ENCODE data around the gene SLCO2B1.

Gene SLCO2B1

GRCh38 chr11:75238595-75239440 lies 87.9 kb downstream of the SLCO2B1 start:
- DNase-seq (ENCODE audit: low read depth): no peak
- TF ChIP-seq, protein P1, sequence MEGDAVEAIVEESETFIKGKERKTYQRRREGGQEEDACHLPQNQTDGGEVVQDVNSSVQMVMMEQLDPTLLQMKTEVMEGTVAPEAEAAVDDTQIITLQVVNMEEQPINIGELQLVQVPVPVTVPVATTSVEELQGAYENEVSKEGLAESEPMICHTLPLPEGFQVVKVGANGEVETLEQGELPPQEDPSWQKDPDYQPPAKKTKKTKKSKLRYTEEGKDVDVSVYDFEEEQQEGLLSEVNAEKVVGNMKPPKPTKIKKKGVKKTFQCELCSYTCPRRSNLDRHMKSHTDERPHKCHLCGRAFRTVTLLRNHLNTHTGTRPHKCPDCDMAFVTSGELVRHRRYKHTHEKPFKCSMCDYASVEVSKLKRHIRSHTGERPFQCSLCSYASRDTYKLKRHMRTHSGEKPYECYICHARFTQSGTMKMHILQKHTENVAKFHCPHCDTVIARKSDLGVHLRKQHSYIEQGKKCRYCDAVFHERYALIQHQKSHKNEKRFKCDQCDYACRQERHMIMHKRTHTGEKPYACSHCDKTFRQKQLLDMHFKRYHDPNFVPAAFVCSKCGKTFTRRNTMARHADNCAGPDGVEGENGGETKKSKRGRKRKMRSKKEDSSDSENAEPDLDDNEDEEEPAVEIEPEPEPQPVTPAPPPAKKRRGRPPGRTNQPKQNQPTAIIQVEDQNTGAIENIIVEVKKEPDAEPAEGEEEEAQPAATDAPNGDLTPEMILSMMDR (IDR thresholded peaks at IDR 0.05; ENCODE audit: insufficient read depth, low read depth, low read length, missing control alignments): no peak
- no peak overlapping the region for H3K4me3 ChIP-seq (ENCODE audit: low read depth, low read length)

GRCh38 chr11:75239531-75240290 lies 88.8 kb downstream of the SLCO2B1 start:
- TF ChIP-seq, protein P1 (IDR thresholded peaks at IDR 0.05; ENCODE audit: insufficient read depth, low read depth, low read length, missing control alignments): no peak
- H3K4me3 ChIP-seq (ENCODE audit: low read depth, low read length): no peak overlapping the region
- DNase-seq (ENCODE audit: low read depth): no peak

GRCh38 chr11:75240311-75241035 lies 89.6 kb downstream of the SLCO2B1 start, which contains the start of gene TPBGL:
TSS of gene TPBGL (plus strand) at chr11:75240774. CDS start at chr11:75241050, 276 bp downstream.
- H3K4me3 ChIP-seq (ENCODE audit: low read depth, low read length): no peak within 1 kb of the TSS
- DNase-seq (ENCODE audit: low read depth): no peak
- TF ChIP-seq, protein P1 (IDR thresholded peaks at IDR 0.05; ENCODE audit: insufficient read depth, low read depth, low read length, missing control alignments): no peak

- TF ChIP-seq, protein P1 (IDR thresholded peaks at IDR 0.05; ENCODE audit: insufficient read depth, low read depth, low read length, missing control alignments): peak; percentile 82
- H3K4me3 ChIP-seq (ENCODE audit: low read depth, low read length): no peak overlapping the region
- DNase-seq (ENCODE audit: low read depth): peak; percentile 69
These were observed 90.4 kb downstream of the SLCO2B1 start for GRCh38 chr11:75241036-75241905.

DNA sequence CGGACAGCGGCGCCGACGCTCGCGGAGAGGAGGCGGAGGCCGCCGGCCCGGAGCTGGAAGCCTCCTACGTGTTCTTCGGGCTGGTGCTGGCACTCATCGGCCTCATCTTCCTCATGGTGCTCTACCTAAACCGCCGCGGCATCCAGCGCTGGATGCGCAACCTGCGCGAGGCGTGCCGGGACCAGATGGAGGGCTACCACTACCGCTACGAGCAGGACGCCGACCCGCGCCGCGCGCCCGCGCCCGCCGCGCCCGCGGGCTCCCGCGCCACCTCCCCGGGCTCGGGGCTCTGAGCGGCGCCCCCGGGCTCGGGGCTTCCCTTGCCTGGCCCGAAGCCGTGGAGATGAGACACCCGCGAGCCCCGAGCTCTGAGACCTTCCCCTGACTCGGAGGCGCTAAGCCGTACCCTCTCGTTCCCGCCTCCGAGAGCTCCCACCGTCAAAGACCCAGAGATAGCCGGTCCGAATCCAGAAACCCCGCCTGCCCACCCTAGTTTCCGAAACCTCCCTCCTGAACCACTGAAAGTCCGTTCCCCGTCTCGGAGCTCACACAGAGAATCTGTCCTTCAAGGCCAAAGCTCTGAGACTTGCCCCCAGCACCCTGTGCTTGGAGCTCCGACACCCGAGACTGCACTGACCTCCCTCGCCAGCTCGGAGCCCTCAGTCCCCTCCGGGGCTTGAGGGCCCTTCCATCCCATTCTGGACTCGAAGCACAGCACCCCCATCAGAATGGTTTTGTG lies 91.2 kb downstream of the SLCO2B1 start:
- no peak for DNase-seq (ENCODE audit: low read depth)
- TF ChIP-seq, protein P1 (IDR thresholded peaks at IDR 0.05; ENCODE audit: insufficient read depth, low read depth, low read length, missing control alignments): no peak
- no peak overlapping the region for H3K4me3 ChIP-seq (ENCODE audit: low read depth, low read length)
